HG02981 (cell line): ENCODE results near the gene FKBP1B.
"Not testable (repeated sequence)": the region's sequence is repeated elsewhere in the genome, so short reads cannot be mapped to it uniquely, and the experiment has no call there.

Experiments used
- ATAC-seq: cut with Tn5 transposase; IDR thresholded peaks from one replicate; pipeline ENCODE4 v1.9.1; 2021; ENCODE audit warnings: mild to moderate bottlenecking, moderate library complexity; ENCODE audit not compliant: unreplicated experiment

The FKBP1B gene

GRCh38 chr2:24058564-24059271 is 9.2 kb downstream of the FKBP1B start:
- no peak for ATAC-seq

GRCh38 chr2:24065341-24065740 is 15.8 kb downstream of the FKBP1B start:
- ATAC-seq = no peak

GRCh38 chr2:24072259-24072658 is 22.7 kb downstream of the FKBP1B start:
- ATAC-seq = no peak

- ATAC-seq = no peak
Observed at GRCh38 chr2:24073816-24074215, 24.3 kb downstream of the FKBP1B start.

GRCh38 chr2:24075259-24075658 is 25.7 kb downstream of the FKBP1B start:
- ATAC-seq = no peak

- ATAC-seq = peak; percentile 93
Observed at GRCh38 chr2:24075915-24076848, 26.6 kb downstream of the FKBP1B start, which contains the start of gene SF3B6. Gene SF3B6 (minus strand): TSS chr2:24076326. CDS start chr2:24076229, 97 bp downstream.

GRCh38 chr2:24076849-24077534 is 27.5 kb downstream of the FKBP1B start:
- peak; percentile 15 for ATAC-seq

- no peak for ATAC-seq
Observed at GRCh38 chr2:24077535-24077877, 28.0 kb downstream of the FKBP1B start.

- ATAC-seq = no peak
Observed at GRCh38 chr2:24077879-24078278, 28.3 kb downstream of the FKBP1B start.

GRCh38 chr2:24080701-24081100 is 31.2 kb downstream of the FKBP1B start:
- no peak for ATAC-seq

- no peak for ATAC-seq
Observed at GRCh38 chr2:24082787-24083566, 33.4 kb downstream of the FKBP1B start.

GRCh38 chr2:24083567-24084385 is 34.2 kb downstream of the FKBP1B start:
- peak; percentile 85 for ATAC-seq

- peak; percentile 75 for ATAC-seq
Observed at GRCh38 chr2:24084386-24085199, 35.1 kb downstream of the FKBP1B start, which contains the start of gene TP53I3. Gene TP53I3 (minus strand): TSS chr2:24084834. CDS start chr2:24084326, 508 bp downstream.

- ATAC-seq = no peak
Observed at GRCh38 chr2:24085200-24085489, 35.6 kb downstream of the FKBP1B start.

GRCh38 chr2:24086241-24086640 is 36.7 kb downstream of the FKBP1B start:
- no peak for ATAC-seq

- no peak for ATAC-seq
Observed at GRCh38 chr2:24087032-24087431, 37.5 kb downstream of the FKBP1B start.

- ATAC-seq = no peak
Observed at GRCh38 chr2:24088821-24089359, 39.3 kb downstream of the FKBP1B start.

- not testable (repeated sequence) for ATAC-seq
Observed at GRCh38 chr2:24093270-24093669, 43.7 kb downstream of the FKBP1B start.
